GM21390 (cell line): Measurements from ENCODE around the gene ILRUN.
A peak's percentile ranks its signal among the peaks of the same experiment; 100 is the strongest.
"Not testable (repeated sequence)": the region's sequence is repeated elsewhere in the genome, so short reads cannot be mapped to it uniquely, and the experiment has no call there.

Experiments used
- ATAC-seq: cut with Tn5 transposase; IDR thresholded peaks from one replicate; pipeline ENCODE4 v1.9.1; 2021; ENCODE audit not compliant: unreplicated experiment

The ILRUN gene

GRCh38 chr6:34697904-34698559, 1.5 kb upstream of the ILRUN start:
- ATAC-seq: no peak

DNA sequence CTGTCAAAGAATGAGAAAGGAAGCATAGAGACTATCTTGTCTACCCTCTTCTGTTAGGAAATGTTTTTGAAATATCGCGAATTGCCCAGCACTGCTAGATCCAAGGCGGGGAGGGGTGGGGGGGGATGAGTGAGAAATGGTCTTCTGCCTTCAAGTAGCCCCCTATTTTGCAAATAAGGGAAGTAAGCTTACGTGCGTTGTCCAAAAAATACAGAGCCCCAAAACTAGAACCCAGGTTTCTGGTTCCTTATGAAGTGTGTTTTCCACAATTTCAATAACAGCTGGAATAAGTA, 923 bp upstream of the ILRUN start:
- ATAC-seq: no peak

DNA sequence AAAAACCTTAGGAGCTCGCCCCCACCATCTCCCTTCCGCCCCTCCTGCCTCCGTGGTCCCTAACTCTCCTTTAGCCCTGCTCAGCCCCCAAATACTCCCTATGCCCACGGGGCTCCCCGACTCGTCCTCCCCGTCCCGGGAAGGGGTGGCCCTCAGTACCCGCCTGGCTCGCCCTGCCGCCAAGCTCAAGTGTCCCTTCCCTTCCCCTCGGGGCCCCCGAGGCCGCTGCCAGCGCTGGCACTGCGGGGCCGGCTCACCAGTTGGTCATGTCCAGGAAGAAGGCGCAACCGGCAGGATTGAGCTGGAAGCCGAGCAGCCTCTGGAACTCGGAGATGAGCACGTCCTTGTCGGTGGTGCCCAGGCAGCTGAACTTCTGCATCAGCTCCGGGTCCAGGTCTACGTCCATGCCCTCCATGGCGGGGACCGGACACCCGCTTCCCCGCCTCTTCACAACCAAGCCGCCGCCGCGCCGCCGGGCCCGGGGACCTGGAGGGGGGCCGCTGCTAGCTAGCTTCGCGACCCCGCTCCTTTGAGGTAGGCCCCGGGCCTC, 303 bp downstream of the ILRUN start:
- peak; percentile 17 for ATAC-seq

- no peak for ATAC-seq
These were observed 808 bp downstream of the ILRUN start for GRCh38 chr6:34695729-34696188.

DNA sequence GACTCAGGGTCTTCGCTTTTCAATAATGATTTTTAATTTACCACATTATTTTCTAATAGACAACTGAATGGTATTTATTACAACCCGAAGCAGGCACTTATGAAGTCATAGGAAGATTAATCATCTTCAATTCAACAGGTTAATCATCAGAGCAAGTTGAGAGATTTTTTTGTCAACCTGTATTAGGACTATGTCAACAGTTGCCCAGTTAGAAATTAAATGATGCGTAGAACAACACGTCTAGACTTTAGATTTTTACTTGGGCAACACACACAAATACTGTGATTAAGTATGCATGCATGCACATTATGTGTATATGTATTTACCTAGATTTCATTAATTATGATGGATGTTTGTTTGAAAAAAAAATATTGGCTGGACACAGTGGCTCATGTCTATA, 4.3 kb downstream of the ILRUN start:
- ATAC-seq: no peak

DNA sequence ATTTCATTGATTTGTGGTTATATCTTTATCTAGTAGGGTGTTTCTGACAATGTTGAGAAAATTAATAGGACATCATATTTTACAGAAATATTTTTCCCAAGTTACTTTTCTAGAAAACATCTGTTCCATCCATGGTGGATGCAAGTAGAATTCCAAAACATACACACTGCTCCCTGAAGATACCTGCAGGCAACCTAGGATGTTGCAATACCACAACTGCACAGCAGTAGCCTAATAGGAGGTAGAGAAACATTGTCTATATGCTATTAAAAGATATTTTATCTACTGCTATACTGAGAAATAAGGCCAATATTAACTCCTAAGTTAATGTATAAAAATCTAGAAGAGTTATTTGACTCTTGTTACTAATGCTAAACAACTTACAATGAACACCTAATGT, 6.8 kb downstream of the ILRUN start:
- no peak for ATAC-seq

- ATAC-seq: no peak
These were observed 7.6 kb downstream of the ILRUN start for GRCh38 chr6:34688956-34689355.

- ATAC-seq: no peak
These were observed 11.6 kb downstream of the ILRUN start for GRCh38 chr6:34684919-34685318.

DNA sequence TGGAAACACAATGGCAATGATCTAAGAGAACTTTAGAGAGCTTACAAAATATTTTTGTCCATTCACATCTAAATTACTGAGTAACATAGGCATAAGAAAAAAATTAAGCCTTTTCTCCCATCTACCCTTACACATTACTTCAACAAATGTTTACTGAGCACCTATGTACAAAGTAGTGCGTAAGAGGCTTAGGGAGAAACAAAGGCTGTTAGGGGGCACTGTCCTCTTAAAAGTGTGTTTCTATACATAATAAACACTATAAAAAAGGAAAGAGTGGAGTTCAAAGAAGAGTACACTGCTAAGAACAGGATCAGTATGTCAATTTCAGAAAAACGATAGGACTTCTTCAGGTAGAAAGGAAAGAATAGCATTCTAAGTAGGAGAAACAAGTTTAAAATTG, 12.2 kb downstream of the ILRUN start:
- no peak for ATAC-seq

DNA sequence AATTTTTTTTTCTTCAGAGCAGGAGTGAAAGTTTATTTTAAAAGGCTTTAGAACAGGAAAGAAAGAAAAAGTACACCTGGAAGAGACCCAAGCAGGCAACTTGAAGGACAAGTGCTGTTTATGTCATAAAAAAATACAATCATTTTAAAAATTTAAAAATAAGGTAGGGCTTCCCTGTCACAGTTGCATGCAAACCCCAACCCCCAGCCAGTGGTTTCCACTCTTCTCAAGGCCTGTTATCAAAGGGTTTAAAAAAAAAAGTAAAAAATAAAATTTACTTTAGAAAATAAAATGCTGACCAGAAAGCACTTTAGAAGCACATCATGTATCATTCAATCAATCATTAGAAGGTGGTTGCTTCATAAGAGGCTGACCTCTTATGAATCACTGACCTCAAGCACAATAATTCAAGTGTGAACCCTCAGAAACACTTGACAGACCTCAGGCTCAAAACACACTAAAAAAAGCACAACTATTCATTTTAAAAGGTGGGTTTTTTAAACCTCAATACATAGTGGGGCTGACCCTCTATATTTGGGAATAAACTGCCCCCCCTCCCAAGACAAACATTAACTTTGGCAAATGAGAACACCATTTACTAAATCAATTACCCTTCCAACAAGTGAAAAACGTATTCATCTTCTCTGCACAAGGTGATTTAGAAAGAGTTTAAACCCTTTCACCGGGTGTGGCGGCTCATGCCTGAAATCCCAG, 15.6 kb downstream of the ILRUN start:
- no peak for ATAC-seq

GRCh38 chr6:34680313-34680712, 16.3 kb downstream of the ILRUN start:
- ATAC-seq: not testable (repeated sequence)

- no peak for ATAC-seq
These were observed 16.9 kb downstream of the ILRUN start for GRCh38 chr6:34679552-34680253.

GRCh38 chr6:34676140-34676539, 20.4 kb downstream of the ILRUN start:
- ATAC-seq: no peak

DNA sequence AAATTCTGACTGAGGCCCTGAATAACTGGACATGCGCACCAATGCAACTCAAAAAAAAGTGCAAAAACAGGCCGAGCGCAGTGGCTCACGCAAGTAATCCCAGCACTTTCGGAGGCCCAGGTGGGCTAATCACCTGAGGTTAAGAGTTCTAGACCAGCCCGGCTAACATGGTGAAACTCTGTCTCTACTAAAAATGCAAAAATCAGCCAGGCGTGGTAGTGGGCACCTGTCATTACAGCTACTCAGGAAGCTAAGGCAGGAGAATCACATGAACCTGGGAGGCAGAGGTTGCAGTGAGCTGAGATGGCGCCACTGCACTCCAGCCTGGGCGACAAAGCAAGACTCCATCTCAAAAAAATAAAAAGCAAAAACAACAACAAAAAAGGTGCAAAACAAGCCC, 21.6 kb downstream of the ILRUN start:
- ATAC-seq: peak; percentile 28

- no peak for ATAC-seq
These were observed 22.3 kb downstream of the ILRUN start for GRCh38 chr6:34674268-34674639.

DNA sequence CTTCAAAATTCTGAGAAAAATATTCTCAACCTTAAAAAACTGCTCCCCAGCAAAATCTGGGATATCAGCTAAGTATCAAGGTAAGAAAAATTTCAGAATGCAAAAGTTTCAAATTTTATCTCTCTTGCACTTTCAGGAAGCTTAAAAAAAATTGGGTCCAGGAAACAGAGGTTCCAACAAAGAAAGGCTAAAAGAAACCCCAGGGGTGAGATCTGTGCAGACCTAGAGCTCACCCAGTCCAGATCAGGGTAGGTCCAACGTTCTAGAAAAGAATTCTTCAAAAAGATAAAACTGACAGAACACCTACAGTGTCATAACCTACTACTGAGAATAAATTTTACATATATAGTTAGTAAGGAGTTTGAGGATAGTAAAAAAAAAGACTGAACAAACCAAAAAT, 23.5 kb downstream of the ILRUN start:
- ATAC-seq: no peak

- no peak for ATAC-seq
These were observed 23.9 kb downstream of the ILRUN start for GRCh38 chr6:34672657-34673043.

GRCh38 chr6:34671801-34672656, 24.5 kb downstream of the ILRUN start:
- ATAC-seq: peak; percentile 70

GRCh38 chr6:34671367-34671766, 25.2 kb downstream of the ILRUN start:
- ATAC-seq: no peak

GRCh38 chr6:34668799-34669198, 27.8 kb downstream of the ILRUN start:
- ATAC-seq: not testable (repeated sequence)
